Measurements from ENCODE around the gene SLC45A1. TPM values are rescaled to one million over a fixed set of nuclear protein-coding genes. Genes with fewer than 3 reads are reported as not detected.

Gene SLC45A1
- total RNA-seq, 4 donors from 2014 or later: 0.51 to 13.8 (median 7.4) TPM

DNA sequence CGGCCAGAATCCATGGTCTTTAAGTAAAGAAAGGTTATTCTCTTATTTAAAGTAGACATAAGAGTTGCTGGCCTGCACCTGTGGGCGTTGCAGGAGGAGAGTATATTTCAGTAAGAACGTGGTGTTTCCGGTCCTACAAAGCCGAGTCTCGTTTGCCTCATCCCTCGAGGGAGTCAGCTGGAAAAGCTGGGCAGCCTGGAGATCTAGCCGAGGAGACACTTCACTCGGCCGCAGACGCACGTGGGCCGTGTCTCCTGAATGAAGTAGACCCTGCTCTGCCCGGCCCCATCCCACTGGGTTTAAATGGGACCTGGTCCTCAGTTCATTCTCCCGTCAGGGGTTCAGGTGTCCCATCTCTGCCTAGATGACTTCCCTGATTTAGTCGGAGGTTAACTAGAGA is 14.9 kb downstream of the SLC45A1 start:
- Histone ChIP-seq H3K4me1 (no peaks in the 10 kb centered on the region), H3K9me3 (no peaks in the 10 kb centered on the region), H3K4me3 (no peak overlapping the region), H3K36me3 (no peaks in the 10 kb centered on the region), H3K27ac (no peak overlapping the region), H3K27me3 (no peaks in the 10 kb centered on the region)
- TF ChIP-seq, protein P1, sequence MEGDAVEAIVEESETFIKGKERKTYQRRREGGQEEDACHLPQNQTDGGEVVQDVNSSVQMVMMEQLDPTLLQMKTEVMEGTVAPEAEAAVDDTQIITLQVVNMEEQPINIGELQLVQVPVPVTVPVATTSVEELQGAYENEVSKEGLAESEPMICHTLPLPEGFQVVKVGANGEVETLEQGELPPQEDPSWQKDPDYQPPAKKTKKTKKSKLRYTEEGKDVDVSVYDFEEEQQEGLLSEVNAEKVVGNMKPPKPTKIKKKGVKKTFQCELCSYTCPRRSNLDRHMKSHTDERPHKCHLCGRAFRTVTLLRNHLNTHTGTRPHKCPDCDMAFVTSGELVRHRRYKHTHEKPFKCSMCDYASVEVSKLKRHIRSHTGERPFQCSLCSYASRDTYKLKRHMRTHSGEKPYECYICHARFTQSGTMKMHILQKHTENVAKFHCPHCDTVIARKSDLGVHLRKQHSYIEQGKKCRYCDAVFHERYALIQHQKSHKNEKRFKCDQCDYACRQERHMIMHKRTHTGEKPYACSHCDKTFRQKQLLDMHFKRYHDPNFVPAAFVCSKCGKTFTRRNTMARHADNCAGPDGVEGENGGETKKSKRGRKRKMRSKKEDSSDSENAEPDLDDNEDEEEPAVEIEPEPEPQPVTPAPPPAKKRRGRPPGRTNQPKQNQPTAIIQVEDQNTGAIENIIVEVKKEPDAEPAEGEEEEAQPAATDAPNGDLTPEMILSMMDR (IDR thresholded peaks at IDR 0.05): no peak
- no peak for TF ChIP-seq POLR2A (IDR thresholded peaks at IDR 0.05)
- no peak for DNase-seq
- intact Hi-C loops (cut with DNase I; ENCODE audit: low total_unique reads): no loop called here

DNA sequence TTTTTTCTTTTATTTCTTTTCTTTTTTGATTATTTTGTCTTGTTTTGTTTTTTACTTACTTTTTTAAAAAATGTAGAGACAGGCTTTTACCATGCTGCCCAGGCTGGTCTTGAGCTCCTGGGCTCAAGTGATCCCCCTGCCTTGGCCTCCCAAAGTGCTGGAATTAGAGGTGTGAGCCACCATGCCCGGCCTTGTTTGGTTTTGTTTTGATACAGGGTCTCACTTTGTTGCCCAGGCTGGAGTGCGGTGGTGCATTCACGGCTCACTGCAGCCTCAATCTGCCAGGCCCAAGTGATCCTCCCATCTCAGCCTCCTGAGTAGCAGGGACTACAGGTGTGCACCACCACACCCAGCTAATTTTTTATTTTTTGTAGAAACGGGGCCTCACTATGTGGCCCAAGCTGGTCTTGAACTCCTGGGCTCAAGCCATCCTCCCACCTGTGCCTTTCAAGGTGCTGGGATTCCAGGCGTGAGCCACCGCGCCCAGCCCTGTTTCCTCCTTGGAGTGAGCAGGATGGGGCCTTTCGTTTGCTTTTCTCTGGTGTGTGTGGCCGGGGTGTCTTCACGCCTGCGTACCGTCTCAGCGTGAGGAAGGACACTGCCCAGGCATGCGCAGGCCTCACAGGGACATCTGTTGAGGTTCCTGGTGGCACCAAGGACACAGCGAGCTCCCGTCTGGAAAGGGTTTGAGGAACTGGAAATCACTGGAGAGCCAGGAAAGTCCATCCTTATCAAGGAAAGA is 15.5 kb downstream of the SLC45A1 start:
- TF ChIP-seq POLR2A (IDR thresholded peaks at IDR 0.05): no peak
- TF ChIP-seq, protein P1 (IDR thresholded peaks at IDR 0.05): no peak

DNA sequence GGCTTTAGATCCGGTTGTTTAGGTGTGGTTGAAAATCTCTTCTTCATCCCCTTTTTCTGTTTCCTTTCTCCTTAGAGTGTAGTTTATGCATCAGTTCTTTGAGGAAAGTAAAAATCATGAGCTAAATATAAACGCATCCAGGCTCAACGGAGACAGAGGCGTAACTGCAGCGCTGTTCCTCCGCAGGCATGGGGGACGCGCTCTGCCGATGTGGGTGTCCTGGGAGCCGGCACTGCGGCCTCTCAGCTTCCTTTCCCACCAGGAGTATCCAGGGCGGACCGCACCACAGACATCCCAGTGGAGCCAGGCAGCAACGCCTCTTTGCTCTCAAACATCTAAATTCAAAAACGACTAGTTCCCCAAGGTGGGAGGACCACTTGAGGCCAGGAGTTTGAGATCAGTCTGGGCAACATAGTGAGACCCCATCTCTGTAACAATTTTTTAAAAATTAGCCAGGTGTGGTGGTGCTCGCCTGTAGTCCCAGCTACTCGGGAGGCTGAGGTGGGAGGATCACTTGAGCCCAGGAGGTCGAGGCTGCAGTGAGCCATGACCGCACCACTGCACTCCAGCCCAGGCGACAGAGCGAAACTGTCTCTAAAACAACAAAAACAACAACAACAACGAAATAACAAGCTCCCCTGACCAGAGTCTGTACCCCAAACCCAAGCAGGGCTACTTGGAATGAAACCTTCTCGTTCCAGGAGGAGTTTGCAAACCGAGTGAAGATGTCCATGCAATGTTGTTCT is 16.4 kb downstream of the SLC45A1 start:
- TF ChIP-seq POLR2A (IDR thresholded peaks at IDR 0.05): no peak
- TF ChIP-seq, protein P1 (IDR thresholded peaks at IDR 0.05): no peak
- Histone ChIP-seq H3K4me1 (no peaks in the 10 kb centered on the region), H3K4me3 (no peak overlapping the region), H3K27me3 (no peaks in the 10 kb centered on the region), H3K27ac (no peak overlapping the region), H3K9me3 (no peaks in the 10 kb centered on the region), H3K36me3 (no peaks in the 10 kb centered on the region)
- intact Hi-C loops (cut with DNase I; ENCODE audit: low total_unique reads): no loop called here
- DNase-seq: no peak

More for the DNA sequence above, 15.5 kb downstream of the SLC45A1 start:
- DNase-seq: no peak
- Histone ChIP-seq H3K4me3 (no peak overlapping the region), H3K36me3 (no peaks in the 10 kb centered on the region), H3K27ac (no peak overlapping the region), H3K27me3 (no peaks in the 10 kb centered on the region), H3K4me1 (no peaks in the 10 kb centered on the region), H3K9me3 (no peaks in the 10 kb centered on the region)
- intact Hi-C loops (cut with DNase I; ENCODE audit: low total_unique reads): no loop called here

DNA sequence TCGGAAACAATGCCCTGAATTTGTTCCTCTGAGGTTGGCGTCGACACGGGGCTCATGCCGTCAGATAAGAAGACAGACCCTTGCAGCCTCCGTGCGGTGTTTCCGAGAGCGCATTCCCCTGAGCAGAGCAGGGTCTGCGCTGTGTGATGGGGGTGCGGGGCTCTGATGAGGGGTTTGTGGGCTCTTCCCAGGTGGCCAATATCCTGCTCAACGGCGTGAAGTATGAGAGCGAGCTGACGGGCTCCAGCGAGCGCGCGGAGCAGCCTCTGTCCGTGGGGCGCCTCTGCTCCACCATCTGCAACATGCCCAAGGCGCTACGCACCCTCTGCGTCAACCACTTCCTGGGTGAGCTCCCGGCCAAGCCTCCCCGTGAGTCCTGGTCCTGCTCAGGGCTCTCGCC is 17.3 kb downstream of the SLC45A1 start:
- no peak overlapping the region for H3K4me3 ChIP-seq
- intact Hi-C loops (cut with DNase I; ENCODE audit: low total_unique reads): no loop called here
- H3K27ac ChIP-seq: no peak overlapping the region
- H3K27me3 ChIP-seq: no peaks in the 10 kb centered on the region
- DNase-seq: no peak
- no peaks in the 10 kb centered on the region for H3K9me3 ChIP-seq
- no peaks in the 10 kb centered on the region for H3K36me3 ChIP-seq
- TF ChIP-seq, protein P1 (IDR thresholded peaks at IDR 0.05): no peak
- no peak for TF ChIP-seq POLR2A (IDR thresholded peaks at IDR 0.05)
- H3K4me1 ChIP-seq: no peaks in the 10 kb centered on the region

Measured in uterus (tissue), 4 donors.